K562 (cell line): ENCODE results near the gene OPHN1. TPM values are rescaled to one million over a fixed set of nuclear protein-coding genes. Genes with fewer than 3 reads are reported as not detected.

ENCODE experiments used
- ATAC-seq: fragments of 200-7000 bp; cut with Tn5 transposase; 3 replicates; pipeline ENCODE4 v1.9.1; 2020; ENCODE audit warnings: moderate library complexity
- BruUV-seq: library from RNA; stranded (reverse); fragments of 400-500 nt; replicated peaks from 2 replicates; lab custom pipeline; 2021; lab: Mats Ljungman, UMichigan
- CTCF ChIA-PET: fragments of 300-600 bp; formaldehyde crosslinking; extraction: SDS; loops from one replicate; lab custom pipeline; 2021; ENCODE audit warnings: low intra/inter-chr PET ratio; lab: Yijun Ruan, JAX
- POLR2A ChIA-PET: fragments of 300-600, 350-650 bp; sonication (Branson Sonifier 250); formaldehyde crosslinking; extraction: SDS; loops from one replicate; lab custom pipeline; 2021; ENCODE audit warnings: antibody characterized with exemption, inconsistent platforms; lab: Yijun Ruan, JAX
- DNase-seq, 4 experiments: peaks; one replicate each; pipeline versions ENCODE4 v3.0.0 to v3.0.0-alpha.2; 2011 to 2018; ENCODE audit warnings: low spot score in 3 of 4, mixed read lengths in 3 of 4; ENCODE audit errors: extremely low read depth in 1 of 4
- FAIRE-seq: peaks from 2 replicates; lab custom pipeline; 2011; peaks lifted over from hg19 to GRCh38; lab: Jason Lieb, UNC
- H2AFZ ChIP-seq: 2 replicates; pipeline ENCODE4 v1.6.0; 2011; ENCODE audit warnings: low read depth, low read length, control low read depth, inconsistent platforms
- H3K27ac ChIP-seq: fragments of 200-600 bp; 3 replicates; pipeline ENCODE4 v1.8.0; 2011; ENCODE audit warnings: low read depth, mild to moderate bottlenecking, control low read depth, inconsistent platforms, low read length, moderate library complexity, mixed read lengths; ENCODE audit errors: extremely low read depth
- H3K27me3 ChIP-seq, 2 experiments: fragments of 300-600 bp in 1 of 2; 2 replicates in 1 of 2; 3 replicates in 1 of 2; pipeline versions ENCODE4 v1.6.0 to v1.8.0; 2011; ENCODE audit warnings: inconsistent platforms in 2 of 2, low read length in 2 of 2, mild to moderate bottlenecking in 1 of 2, mixed read lengths in 1 of 2, moderate library complexity in 1 of 2; ENCODE audit not compliant: control insufficient read depth in 2 of 2, insufficient read depth in 2 of 2
- H3K36me3 ChIP-seq: fragments of 300-600 bp; 3 replicates; pipeline ENCODE4 v1.8.0; 2011; ENCODE audit warnings: mild to moderate bottlenecking, low read length, inconsistent platforms; ENCODE audit not compliant: control insufficient read depth, insufficient read depth
- H3K4me1 ChIP-seq, 2 experiments: fragments of 200-600 bp in 1 of 2; replicated peaks in 1 of 2; 2 replicates in 1 of 2; 3 replicates in 1 of 2; pipeline versions ENCODE4 v1.5.1 to v1.8.0; 2011; ENCODE audit warnings: inconsistent platforms in 2 of 2, low read length in 2 of 2, mild to moderate bottlenecking in 1 of 2, mixed read lengths in 1 of 2, moderate library complexity in 1 of 2; ENCODE audit not compliant: control insufficient read depth in 2 of 2, insufficient read depth in 2 of 2
- H3K4me2 ChIP-seq: 2 replicates; pipeline ENCODE4 v1.6.1; 2011; ENCODE audit warnings: low read length, control low read depth, inconsistent platforms, mixed read lengths; ENCODE audit not compliant: insufficient read depth
- H3K4me3 ChIP-seq: fragments of 200-600 bp; sonication (generic), shearing (Covaris generic); 2 replicates; pipeline ENCODE4 v1.5.1; 2016; ENCODE audit warnings: control low read depth, inconsistent platforms
- H3K79me2 ChIP-seq: fragments of 200-600 bp; 3 replicates; pipeline ENCODE4 v1.8.0; 2011; ENCODE audit warnings: low read length, inconsistent platforms; ENCODE audit not compliant: control insufficient read depth, insufficient read depth
- H3K9ac ChIP-seq, 2 experiments: 2 replicates each; pipeline versions ENCODE4 v1.6.0 to v1.6.1; 2011; ENCODE audit warnings: low read depth in 2 of 2, low read length in 2 of 2, control low read depth in 1 of 2, inconsistent platforms in 1 of 2, mild to moderate bottlenecking in 1 of 2, mixed read lengths in 1 of 2; ENCODE audit not compliant: insufficient read depth in 1 of 2
- H3K9me1 ChIP-seq: one replicate; pipeline ENCODE4 v1.6.0; 2011; ENCODE audit warnings: inconsistent platforms, mild to moderate bottlenecking, low read length, moderate library complexity; ENCODE audit not compliant: control insufficient read depth, insufficient read depth
- H3K9me3 ChIP-seq: replicated peaks from 2 replicates; pipeline ENCODE4 v1.5.1; 2011; ENCODE audit warnings: low read depth, low read length, inconsistent platforms; ENCODE audit not compliant: control insufficient read depth, insufficient read depth
- H4K20me1 ChIP-seq: replicated peaks from 2 replicates; pipeline ENCODE4 v1.6.1; 2011; ENCODE audit warnings: low read length, inconsistent platforms, mixed read lengths; ENCODE audit not compliant: control insufficient read depth, insufficient read depth
- PHB2 ChIP-seq: fragments of 450-650 bp; IDR thresholded peaks from 2 replicates; pipeline ENCODE4 v1.6.1; 2017; ENCODE audit warnings: low read depth
- USF2 ChIP-seq: sonication (generic); formaldehyde crosslinking; IDR thresholded peaks from 2 replicates; pipeline ENCODE4 v1.5.0; 2020; ENCODE audit warnings: missing genetic modification reagents
- ZBTB2 ChIP-seq: fragments of 450-650 bp; IDR thresholded peaks from 2 replicates; pipeline ENCODE4 v1.6.1; 2016; ENCODE audit warnings: antibody characterized with exemption
- WGBS: fragments of 100-300 bp; shearing (Covaris generic); methylation state at CpG from one replicate; pipeline ENCODE4 v1.1.6; 2016; ENCODE audit warnings: low coverage, mixed read lengths; ENCODE audit not compliant: insufficient coverage; ENCODE audit errors: missing lambda C conversion rate; 5-methylcytosine and 5-hydroxymethylcytosine counted together
- in situ Hi-C: fragments of 300-500 bp; cut with MboI; formaldehyde crosslinking; loops from 4 replicates; pipeline ENCODE4 v1.15.0; 2018; ENCODE audit warnings: inconsistent platforms, mixed read lengths
- intact Hi-C: fragments of 100-400 bp; cut with micrococcal nuclease; formaldehyde crosslinking; loops from 2 replicates; pipeline ENCODE4 v1.14.2; 2022
- polyA plus RNA-seq, 8 experiments: library from polyadenylated mRNA; depleted of rRNA in 4 of 8; stranded (reverse) in 5 of 8; unstranded in 3 of 8; fragments of >200 nt; fragmentation: Nextera tagmentation in 2 of 8; fragmentation: Illumina TruSeq in 1 of 8; extraction: Ambion mirVana in 2 of 8; extraction: Trizol in 1 of 8; gene quantifications; 2 replicates each; pipeline versions ENCODE4 v1.2.1 to v1.2.3, GENCODE V29; 2011 to 2014; ENCODE audit warnings: inconsistent platforms in 1 of 8, missing spikeins in 1 of 8
- total RNA-seq, 7 experiments: library from RNA; depleted of rRNA in 6 of 7; stranded (reverse); fragments of >200 nt in 6 of 7; fragmentation: Illumina TruSeq in 2 of 7; extraction: Trizol in 2 of 7; gene quantifications; 2 replicates each; pipeline versions ENCODE4 v1.2.1 to v1.2.3, GENCODE V29; 2011 to 2021; ENCODE audit warnings: low replicate concordance in 1 of 7

Gene OPHN1
- total and polyA plus RNA-seq, 9 of the 15 experiments (the other 6 are each of a cell fraction or from before 2014, with no cell fraction given): 0.28 to 1.8 (median 1.0) TPM

GRCh38 chrX:68190799-68191198 lies 242.5 kb downstream of the OPHN1 start:
- Histone ChIP-seq H3K4me2 (no peak overlapping the region), H3K79me2 (no peaks in the 10 kb centered on the region), H3K9me3 (no peaks in the 10 kb centered on the region), H3K4me1 (peaks cover 0 to 3% of the 10 kb centered on the region in 2 experiments; a peak in 1 of 5 replicates)
- intact Hi-C loops: loop anchor here (10.0 kb wide), 1 partner anchor 304 kb away; the partner anchor contains the start of gene YIPF6
- CTCF ChIA-PET: no interaction called here
- POLR2A ChIA-PET: no interaction called here
- FAIRE-seq (no peak), DNase-seq (no peak)
- TF ChIP-seq PHB2 (no peak), USF2 (CRISPR knock-in tag) (no peak), ZBTB2 (no peak)
- TF ChIP-seq, all 486 proteins: peak for 0
- in situ Hi-C loops: loop anchor here (10.0 to 25.0 kb wide), 3 partner anchors 534 to 1097 kb away; no protein-coding TSS in a partner anchor
- H3K9ac ChIP-seq: no peak overlapping the region
- H3K4me3 ChIP-seq: no peak overlapping the region
- H3K9me1 ChIP-seq: no peaks in the 10 kb centered on the region
- H3K27me3 ChIP-seq: no peaks in the 10 kb centered on the region
- no peak for ATAC-seq
- WGBS: 22% methylated on average over 2 of the region's 2 CpGs
- H2AFZ ChIP-seq: no peak overlapping the region
- no peaks in the 10 kb centered on the region for H3K36me3 ChIP-seq
- H4K20me1 ChIP-seq: no peaks in the 10 kb centered on the region
- no TSS peak for BruUV-seq
- no peak overlapping the region for H3K27ac ChIP-seq
